HG02610 (cell line): ENCODE data around the gene PLPP1.
"Not testable (repeated sequence)": the region's sequence is repeated elsewhere in the genome, so short reads cannot be mapped to it uniquely, and the experiment has no call there.

Experiments used
- ATAC-seq: cut with Tn5 transposase; IDR thresholded peaks from one replicate; pipeline ENCODE4 v1.9.1; 2021; ENCODE audit warnings: mild to moderate bottlenecking, moderate library complexity; ENCODE audit not compliant: unreplicated experiment

Gene PLPP1

GRCh38 chr5:55507574-55507973, 27.2 kb downstream of the PLPP1 start:
- no peak for ATAC-seq

GRCh38 chr5:55505711-55506110, 29.1 kb downstream of the PLPP1 start:
- ATAC-seq: not testable (repeated sequence)

- ATAC-seq: not testable (repeated sequence)
These were observed 30.8 kb downstream of the PLPP1 start for GRCh38 chr5:55503917-55504316.

- no peak for ATAC-seq
These were observed 32.0 kb downstream of the PLPP1 start for GRCh38 chr5:55502759-55503158.

GRCh38 chr5:55498457-55498856, 36.3 kb downstream of the PLPP1 start:
- ATAC-seq: no peak

- no peak for ATAC-seq
These were observed 37.1 kb downstream of the PLPP1 start for GRCh38 chr5:55497712-55498111.

GRCh38 chr5:55495216-55495615, 39.5 kb downstream of the PLPP1 start:
- ATAC-seq: no peak

GRCh38 chr5:55492449-55492848, 42.3 kb downstream of the PLPP1 start:
- ATAC-seq: no peak

GRCh38 chr5:55485073-55485472, 49.7 kb downstream of the PLPP1 start:
- no peak for ATAC-seq

- no peak for ATAC-seq
These were observed 50.2 kb downstream of the PLPP1 start for GRCh38 chr5:55484531-55484930.

GRCh38 chr5:55483885-55484284, 50.9 kb downstream of the PLPP1 start:
- no peak for ATAC-seq

GRCh38 chr5:55481293-55481855, 53.4 kb downstream of the PLPP1 start:
- ATAC-seq: no peak

GRCh38 chr5:55480781-55481180, 54.0 kb downstream of the PLPP1 start:
- no peak for ATAC-seq

- ATAC-seq: no peak
These were observed 62.1 kb downstream of the PLPP1 start for GRCh38 chr5:55472642-55473041.

GRCh38 chr5:55471468-55471867, 63.3 kb downstream of the PLPP1 start:
- no peak for ATAC-seq

- no peak for ATAC-seq
These were observed 64.5 kb downstream of the PLPP1 start for GRCh38 chr5:55470282-55470681.

GRCh38 chr5:55469839-55470238, 64.9 kb downstream of the PLPP1 start:
- no peak for ATAC-seq

GRCh38 chr5:55467862-55468551, 66.8 kb downstream of the PLPP1 start:
- no peak for ATAC-seq

GRCh38 chr5:55463613-55464012, 71.2 kb downstream of the PLPP1 start:
- ATAC-seq: no peak

- no peak for ATAC-seq
These were observed 75.2 kb downstream of the PLPP1 start for GRCh38 chr5:55459572-55459971.

GRCh38 chr5:55456216-55456895, 78.4 kb downstream of the PLPP1 start:
- ATAC-seq: no peak

- ATAC-seq: no peak
These were observed 80.5 kb downstream of the PLPP1 start for GRCh38 chr5:55454282-55454681.
